Stimulated activated CD4-positive, alpha-beta T cell treated with anti-CD3 and anti-CD28 coated beads, Interleukin-4, amount 100 ng/mL, for 4 hours (primary cell): Measurements from ENCODE around the gene SLC17A9.
"Not testable (repeated sequence)": the region's sequence is repeated elsewhere in the genome, so short reads cannot be mapped to it uniquely, and the experiment has no call there.

ENCODE experiments used
- DNase-seq, 2 experiments: peaks; one replicate each; pipeline ENCODE4 v3.0.0-alpha.2; 2020

SLC17A9 gene

DNA sequence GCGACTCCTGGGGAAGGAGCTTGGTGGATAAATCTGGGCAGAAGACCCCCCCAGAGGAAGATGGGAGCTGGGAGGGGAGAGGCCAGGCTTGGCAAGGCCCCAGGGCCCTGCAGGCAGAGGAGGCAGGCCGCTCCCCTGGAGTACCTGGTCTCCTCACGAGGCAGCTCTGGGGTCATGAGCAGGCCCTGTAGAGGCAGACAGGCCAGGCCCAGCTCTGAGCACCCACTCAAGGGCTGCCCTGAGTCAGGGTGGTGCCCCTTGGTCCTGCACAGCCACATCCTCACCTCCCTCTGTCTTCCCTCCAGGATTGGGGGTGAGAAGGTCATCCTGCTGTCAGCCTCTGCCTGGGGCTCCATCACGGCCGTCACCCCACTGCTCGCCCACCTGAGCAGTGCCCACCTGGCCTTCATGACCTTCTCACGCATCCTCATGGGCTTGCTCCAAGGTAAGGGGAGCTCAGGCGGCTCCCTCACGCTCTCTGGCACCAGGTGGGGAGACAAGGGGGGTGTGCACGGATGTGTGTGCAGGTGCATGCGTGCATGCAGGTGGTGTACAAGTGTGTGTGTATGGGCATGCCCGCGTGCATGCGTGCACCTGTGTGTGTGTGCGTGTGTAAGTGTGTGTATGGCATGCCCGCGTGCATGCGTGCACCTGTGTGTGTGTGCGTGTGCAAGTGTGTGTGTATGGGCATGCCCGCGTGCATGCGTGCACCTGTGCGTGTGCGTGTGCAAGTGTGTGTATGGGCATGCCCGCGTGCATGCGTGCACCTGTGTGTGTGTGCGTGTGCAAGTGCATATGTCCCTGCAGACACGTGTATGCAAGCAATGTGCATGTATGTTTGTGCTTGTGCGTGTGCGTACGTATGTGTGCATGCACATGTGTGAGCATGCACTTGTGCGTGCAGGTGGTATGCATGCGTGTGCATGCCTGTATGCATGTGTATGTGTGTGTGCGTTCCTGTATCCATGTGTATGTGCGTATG, 4.9 kb downstream of the SLC17A9 start:
- DNase-seq, result no peak

DNA sequence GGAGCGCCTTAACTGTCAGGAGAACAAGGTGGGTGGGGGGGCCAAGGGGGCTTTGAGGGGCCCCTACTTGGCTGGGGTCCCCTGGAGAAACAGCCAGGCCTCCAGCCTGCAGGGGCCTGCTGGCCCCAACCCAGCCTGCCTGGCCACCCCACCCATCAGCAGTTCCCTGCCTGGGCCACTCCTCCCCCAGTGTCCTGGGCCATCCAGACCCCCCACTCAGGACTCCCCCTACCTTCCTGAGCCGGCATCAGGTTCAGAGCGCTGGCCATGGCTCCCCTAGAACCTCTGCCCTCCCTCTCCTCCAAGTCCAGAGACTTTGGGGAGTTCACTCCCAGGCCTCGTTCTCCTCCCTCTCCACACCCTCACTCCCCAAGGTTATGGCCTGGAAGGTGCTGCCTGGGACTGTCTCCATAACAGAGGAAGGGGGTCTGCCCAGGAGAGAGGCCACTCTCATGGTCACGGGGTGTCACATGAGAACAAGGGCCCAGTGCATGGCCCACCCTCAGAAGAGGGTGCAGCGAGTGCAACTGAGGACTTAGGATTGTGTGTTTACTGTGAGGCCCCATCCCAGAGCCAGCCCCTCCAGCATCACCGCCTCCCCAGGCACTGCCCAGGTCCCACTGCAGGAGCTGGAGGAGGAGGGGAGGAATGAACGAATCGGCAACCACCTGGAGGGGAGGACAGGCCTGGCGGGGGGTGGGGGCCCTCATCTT, 6.0 kb downstream of the SLC17A9 start:
- no peak for DNase-seq

DNA sequence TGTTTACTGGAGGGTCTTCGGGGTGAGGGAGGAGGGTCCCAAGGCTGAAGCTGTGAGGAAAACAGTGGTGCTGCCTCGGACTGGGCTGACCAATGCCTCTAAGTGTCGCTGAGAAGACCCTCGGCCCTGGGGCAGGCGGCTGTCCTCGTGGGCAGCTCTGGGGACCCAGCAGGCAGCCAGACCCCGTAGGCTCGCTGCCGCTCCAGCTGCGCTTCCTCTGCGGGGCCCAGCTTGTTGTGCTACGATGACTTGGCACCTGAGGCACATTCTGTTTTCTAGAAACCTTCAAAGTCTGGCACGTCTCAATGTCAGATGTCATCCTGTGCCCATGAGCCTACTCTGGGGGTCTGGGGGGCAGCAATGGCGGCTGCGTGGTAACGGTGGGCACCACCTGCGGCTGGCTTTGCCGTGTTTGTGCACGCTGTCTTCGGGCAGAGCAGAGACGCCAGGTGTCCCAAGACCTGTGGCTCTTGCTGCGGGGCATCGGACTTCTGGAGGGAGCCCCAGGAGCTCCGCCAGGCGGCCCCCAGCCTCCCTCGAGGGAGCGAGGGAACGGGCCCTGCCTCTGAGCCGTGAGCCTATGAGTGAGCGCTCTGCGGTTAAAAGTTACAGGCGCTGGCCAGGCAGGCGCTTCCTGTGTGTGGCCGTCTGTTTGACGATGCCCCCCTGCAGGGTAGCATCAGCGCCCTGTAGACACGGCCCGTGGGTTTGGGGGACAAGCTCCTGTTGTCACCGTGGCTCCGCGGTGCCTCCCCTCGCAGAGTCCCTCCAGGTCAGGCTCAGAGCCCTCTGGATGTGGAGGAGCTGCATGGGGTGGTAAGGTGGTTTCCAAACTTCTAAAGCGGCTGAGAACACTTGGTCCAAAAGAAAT, 6.8 kb downstream of the SLC17A9 start:
- no peak for DNase-seq

DNA sequence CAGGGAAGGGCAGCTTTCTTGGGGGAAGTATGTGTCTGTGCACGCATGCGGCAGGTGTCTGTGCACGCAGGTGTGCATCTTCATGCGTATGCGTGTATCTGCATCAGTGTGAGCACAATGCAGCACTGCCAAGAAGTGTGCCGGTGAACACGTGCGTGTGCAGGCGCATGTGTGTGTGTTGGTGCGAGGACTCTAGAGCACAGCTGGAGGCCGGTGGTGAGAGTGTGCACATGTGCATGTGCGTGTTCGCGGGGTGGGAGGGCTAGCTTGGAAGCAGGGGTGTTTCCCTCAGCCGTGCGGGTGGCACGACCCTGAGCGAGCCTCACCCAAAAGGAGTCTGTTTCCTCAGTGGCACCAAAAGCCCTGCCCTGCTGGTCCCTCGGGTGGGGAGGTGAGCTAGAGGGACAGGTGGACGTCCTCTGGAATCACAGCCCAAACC, 7.5 kb downstream of the SLC17A9 start:
- DNase-seq, result no peak

DNA sequence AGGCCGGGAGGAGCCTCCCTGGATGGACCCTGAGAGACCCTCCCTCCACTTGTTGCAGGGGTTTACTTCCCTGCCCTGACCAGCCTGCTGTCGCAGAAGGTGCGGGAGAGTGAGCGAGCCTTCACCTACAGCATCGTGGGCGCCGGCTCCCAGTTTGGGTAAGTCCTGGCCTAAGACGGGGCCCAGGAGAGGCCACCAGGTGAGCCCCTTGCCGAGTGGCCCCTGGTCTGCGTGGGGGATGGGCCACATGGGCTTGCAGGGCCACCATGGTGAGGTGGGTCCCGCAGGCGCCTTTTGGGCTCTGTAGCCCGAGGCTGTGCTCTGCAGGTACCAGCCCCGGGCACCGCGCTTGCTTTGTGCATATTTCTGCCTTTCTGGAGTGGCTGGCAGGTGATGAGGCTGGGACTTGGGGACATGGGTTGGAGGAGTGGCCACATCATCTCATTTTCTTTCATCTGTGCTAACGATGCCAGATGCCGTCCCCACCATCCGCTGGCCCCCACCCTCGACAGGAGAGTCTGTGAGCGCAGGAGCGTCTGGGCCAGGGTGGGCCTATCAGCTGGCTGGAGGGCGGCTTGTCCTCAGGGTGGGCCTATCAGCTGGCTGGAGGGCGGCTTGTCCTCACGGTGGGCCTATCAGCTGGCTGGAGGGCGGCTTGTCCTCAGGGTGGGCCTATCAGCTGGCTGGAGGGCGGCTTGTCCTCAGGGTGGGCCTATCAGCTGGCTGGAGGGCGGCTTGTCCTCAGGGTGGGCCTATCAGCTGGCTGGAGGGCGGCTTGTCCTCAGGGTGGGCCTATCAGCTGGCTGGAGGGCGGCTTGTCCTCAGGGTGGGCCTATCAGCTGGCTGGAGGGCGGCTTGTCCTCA, 8.2 kb downstream of the SLC17A9 start:
- not testable (repeated sequence) for DNase-seq

DNA sequence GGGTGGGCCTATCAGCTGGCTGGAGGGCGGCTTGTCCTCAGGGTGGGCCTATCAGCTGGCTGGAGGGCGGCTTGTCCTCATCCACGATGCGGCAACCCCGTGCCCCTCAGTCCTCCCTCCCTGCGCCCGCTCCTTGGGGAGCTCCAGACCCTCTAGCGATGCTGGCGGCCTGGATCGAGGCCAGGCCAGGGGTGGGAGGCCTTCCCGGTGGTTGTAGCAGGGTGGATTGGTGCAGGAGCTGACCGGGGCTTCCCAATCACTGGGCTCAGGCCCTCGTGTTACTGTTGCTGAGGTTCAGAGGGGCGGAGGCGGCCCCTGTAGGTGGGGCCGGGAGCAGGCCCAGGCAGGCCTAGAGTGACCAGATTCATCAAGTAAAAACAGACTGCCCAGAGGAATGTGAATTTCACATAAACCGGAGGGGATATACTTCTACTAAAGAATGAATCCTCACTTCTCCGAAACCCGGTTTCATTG, 8.8 kb downstream of the SLC17A9 start:
- DNase-seq, result no peak

DNA sequence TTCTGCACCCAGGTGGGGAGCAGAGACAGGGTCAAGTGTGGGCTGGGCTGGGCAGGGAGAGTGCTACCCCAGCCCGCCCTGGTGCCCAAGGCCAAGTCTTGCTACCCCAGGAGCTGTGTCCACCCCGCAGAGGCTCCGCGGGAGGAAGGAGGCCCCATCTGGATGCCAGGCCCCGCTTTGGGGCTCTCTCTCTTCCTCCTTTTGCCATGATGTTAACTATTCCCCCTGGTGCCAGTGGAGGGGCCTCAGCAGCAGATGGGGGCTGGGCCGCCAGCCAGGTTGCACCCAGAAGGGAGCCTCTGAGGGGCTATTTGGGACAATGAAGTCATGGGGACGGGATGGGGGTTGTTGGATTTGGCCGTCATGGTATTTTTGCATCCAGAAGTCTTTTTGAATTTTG, 9.3 kb downstream of the SLC17A9 start:
- no peak for DNase-seq

DNA sequence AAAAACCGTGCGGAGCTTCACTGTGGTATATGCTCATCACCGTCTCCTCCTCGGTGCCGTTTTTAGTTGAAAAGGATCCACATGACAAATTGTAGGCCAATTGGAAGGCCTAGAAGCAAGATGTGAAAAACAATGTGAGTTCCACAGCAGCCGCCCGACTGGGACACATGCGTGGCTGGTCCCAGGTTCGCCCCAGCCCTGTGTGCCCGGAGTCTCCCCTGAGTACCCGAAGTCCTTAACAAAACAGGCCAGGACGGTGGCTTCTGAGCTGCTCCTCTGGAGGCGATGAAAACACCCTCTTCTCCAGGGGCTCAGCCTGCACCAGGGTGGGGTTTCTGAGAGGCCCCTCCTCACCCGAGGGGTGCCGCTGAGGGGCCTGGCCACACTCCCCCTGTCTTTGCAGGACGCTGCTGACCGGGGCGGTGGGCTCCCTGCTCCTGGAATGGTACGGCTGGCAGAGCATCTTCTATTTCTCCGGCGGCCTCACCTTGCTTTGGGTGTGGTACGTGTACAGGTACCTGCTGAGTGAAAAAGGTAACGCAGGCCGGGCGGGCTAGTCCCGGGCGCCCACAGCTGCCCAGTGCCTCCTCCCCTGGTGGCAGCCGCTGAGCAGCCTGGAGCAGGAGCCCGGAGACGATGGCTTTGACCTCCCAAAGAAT, 9.8 kb downstream of the SLC17A9 start:
- DNase-seq, result no peak

DNA sequence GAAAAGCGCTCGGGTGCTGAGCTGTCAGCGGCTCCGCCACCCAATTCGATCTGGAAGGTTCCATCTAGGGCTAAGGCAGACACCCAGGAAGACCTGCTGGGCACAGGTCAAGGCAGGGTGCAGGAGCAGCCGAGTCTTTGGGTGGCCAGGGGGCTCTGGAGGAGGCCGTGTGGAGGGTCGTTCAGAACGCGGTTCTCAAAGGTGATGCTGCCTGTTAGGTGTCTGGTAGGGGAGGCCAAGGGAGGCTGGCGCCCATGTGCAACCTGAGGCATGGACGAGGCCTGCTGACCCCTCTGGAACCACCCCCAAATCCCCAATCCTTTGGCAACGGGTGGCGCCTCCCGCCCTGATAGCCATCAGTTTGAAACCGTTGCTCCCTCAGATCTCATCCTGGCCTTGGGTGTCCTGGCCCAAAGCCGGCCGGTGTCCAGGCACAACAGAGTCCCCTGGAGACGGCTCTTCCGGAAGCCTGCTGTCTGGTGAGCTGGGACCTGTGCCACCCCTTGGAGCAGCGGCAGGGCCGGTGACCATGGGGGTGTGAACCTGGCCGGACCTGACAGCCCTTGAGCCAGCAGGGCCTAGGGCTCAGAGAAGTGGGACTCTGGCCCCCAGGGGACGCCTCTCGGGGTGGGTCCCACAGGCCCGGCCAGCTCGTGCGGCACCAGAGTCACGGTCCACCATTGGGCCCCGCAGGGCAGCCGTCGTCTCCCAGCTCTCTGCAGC, 10.5 kb downstream of the SLC17A9 start:
- DNase-seq, result no peak

DNA sequence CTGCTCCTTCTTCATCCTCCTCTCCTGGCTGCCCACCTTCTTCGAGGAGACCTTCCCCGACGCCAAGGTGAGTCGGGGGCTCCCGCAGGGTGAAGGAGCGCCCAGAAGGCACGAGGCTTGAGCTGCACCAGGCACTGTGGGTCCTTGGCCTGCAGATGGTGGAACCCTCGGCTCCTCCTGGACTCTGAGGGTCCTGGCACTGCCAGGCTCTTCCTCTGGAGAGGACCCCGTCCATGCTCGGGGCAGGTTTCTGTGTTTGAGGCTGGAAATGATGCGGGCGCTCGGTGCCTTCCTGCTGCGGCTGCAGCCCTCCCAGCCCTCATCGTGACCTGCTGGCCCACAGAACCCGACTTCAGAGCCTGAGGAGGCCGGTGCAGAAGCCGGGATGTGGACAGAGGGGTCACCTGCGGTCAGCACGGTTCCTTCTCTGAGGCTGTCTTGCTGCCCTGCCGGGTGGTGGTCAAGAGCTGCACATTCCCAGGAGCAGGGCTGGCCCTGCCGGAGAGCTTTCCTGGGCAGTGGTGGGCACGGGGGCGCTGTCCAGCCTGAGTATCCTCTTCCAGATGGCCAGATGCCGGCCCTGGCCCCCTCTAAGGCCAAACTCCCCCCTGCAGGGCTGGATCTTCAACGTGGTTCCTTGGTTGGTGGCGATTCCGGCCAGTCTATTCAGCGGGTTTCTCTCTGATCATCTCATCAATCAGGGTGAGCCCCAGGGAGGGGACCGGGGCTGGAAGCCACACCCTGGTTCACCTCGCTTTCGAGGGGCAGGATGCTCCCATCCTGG, 11.3 kb downstream of the SLC17A9 start:
- DNase-seq, result no peak

DNA sequence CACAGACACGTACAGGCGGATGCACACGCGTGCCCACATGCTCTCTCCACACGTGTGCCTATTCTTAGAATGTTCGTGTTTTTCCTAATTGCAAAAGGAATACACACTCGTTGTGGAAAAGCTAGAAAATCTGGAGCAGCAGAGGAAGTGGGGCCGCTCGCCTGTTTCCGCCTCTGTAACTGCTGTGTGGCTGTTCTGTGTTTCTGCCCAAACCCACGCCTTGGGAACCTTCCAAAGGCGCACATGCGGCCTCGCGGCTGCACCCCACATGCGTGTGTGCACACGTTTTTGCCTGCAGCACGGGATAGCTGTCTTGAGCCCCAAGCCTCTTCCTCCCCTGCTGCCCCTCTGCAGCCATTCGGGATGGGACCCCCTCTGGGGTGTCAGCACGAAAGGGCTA, 12.2 kb downstream of the SLC17A9 start:
- DNase-seq, result no peak

DNA sequence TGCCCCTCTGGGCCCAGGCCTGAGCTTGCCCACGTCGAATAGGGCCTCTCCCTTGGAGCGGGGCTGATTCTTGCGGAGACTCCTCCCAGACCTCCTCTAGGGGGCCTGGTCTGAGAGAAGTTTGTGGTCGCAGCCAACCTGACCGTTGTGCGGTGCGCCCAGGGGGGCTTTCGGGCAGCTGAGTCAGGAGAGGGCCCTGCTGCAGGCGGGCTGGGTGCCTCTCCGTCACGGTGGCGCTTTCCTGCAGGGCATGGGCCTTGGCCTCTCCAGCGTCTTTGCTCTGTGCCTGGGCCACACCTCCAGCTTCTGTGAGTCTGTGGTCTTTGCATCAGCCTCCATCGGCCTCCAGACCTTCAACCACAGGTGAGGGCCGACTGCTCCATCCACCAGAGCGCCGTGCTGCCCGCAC, 12.9 kb downstream of the SLC17A9 start:
- no peak for DNase-seq

DNA sequence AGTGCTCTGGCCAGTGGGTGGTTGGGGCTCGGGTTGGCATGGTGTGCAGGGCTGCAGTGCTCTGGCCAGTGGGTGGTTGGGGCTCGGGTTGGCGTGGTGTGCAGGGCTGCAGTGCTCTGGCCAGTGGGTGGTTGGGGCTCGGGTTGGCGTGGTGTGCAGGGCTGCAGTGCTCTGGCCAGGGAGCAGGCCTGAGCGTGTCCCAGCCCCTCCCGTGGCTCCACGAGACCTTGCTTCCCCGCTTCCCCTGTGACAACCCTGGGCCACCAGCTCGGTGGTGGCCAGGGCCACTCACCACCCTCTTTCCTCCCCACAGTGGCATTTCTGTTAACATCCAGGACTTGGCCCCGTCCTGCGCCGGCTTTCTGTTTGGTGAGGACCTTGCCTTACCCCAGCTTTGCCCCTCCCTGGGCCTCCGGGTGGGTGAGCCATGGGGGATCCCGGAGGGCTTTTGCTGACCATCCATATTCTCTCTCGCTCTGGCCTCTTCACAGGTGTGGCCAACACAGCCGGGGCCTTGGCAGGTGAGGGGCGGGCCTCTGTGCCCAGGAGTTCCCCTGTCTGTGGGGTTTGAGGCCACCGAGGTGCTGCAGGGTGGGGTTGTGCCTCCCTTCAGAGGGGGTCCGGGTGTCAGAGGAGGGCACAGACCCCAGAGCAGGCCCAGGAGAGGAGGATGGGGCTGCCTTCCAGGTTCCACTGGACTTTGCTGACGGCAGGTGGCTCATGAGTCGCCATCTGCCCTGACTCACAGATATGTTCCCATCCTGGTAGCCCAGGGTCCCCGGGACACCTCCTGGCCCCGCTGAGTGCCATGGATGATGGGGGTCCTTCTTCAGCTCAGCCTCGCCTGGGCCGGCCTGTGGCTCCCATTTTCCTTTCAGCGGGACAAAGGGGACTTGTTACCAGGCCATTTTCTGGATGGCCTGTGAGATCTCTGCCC, 14.0 kb downstream of the SLC17A9 start:
- DNase-seq, result no peak

DNA sequence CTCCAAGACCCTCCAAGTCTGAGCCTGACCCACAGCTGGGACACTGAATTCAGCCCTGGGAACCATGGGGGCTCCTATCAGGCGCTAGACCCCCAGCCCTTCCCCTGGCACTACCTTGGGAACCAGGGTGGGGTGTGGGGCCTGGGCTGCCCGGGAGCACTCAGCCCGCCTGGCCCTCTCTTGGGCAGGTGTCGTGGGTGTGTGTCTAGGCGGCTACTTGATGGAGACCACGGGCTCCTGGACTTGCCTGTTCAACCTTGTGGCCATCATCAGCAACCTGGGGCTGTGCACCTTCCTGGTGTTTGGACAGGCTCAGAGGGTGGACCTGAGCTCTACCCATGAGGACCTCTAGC, 14.6 kb downstream of the SLC17A9 start:
- DNase-seq, result no peak

DNA sequence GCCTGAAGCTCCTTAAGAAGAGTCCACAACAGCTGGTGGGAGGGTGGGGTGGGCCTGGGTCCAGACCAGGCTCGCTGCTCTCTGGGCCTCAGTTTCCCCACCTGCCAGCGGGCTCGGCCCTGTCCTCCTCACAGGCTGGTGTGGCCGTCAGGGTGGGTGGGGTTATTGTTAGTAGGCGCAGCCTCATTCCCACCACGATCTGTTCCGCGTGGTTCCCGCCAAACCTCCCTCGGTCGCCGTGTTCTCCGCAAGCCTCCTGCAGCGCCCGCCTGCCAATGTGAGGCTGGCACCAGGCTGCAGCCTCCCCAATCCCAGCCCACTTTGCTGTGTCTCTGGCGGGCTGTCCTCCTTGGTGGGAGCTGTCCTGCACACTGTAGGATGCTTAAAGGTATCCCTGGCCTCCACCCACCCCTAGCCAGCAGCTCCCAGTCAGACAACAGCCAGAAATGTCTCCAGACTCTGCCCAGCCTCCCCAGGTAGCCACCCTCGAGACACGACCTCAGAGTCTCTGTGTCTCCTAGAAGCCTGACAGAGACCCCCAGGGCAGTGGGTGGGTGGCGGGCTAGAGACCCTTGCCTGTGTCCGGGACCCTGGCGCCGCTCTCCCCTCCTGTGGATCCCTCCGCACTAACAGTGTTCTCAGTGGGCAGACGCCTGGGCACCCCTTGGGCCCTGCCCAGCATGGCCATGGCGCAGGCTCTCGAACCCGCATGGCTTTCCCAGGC, 15.3 kb downstream of the SLC17A9 start:
- DNase-seq, result no peak

DNA sequence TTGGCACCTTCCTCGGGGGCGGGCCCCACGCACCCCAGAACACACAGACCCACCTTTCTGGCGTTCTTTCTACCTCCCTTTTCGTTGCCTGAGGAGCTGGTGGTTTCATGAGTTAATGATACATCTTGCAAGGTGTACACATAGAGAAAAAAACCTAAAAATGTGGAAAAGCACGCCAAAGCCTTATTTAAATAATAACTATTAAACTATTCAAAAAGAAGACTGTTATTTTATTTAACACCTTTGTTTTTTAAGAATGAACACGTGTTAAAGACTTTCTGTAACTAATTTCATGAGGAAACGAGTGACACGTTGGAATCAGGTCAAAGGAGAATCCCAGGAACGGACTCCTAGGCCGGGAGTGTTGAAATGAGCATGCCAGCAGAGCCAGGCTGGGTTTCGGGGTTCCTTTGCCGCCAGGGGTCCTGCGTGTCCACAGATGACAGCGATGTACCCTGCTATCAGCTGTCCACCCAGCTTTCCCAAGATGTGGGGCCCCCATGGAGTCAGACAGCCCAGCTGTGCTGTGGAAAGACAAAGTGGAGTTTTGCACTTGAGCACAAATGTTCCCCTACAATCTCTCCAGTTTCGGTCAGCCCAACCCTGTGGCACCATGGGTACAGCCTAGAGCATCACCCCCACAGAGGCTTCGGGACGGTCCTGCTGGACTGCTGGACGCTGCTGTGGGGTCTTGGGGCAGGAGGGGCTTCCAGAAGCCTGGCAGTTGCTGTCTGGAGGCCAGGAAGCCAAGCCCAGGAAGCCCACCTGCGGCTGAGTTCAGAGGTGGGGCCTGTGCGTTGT, 16.1 kb downstream of the SLC17A9 start:
- DNase-seq, result no peak

DNA sequence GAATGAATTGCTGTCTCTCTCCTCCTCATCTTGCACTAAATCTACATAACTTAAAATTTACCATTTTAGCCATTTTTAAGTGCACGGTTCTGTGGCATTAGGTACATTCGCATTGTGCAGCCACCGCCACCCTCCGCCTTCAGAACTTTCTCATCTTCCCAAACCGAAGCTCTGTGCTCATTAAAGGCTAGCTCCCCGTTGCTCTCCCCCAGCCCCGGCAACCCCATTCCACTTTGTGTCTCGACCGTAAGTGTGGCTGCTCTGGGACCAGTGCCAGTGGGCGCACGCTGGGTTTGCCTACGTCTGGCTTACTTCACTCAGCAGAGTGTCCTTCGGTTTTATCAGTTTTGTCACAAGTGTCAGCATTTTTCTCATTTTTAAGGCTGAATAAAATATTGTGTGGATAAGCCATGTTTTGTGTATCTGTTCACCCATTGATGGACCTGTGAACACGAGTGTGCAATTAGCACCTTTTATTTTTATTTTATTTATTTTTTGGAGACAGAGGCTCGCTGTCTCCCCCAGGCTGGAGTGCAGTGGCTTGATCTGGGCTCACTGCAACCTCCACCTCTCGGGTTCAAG, 16.8 kb downstream of the SLC17A9 start:
- no peak for DNase-seq
